ENCODE data around the gene SLIT3.

SLIT3 gene

DNA sequence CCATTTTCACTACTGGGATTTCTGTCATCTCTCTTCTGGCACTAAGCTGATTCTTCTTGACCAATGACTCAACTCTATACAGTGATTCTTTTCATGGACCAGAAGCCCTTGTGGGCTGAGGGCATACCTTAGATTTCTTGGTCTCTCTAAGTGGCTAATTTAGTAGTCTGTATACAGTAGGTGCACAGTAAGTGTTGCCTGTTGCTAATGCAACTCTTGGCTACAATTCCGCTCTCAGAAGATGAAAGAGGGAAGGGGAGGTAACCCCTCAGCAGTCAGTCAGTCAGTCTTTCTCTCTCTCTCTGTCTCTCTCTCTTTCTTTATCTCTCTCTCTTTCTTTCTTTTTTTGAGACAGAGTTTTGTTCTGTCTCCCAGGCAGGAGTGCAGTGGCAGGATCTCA is 606.6 kb downstream of the SLIT3 start:
- TF ChIP-seq ZNF544 (tag by site-specific recombination; IDR thresholded peaks at IDR 0.05) = no peak
- peak; percentile 55; the same call in 1 of the 2 replicates for TF ChIP-seq ZNF596 (tag by site-specific recombination; IDR thresholded peaks at IDR 0.05)
- TF ChIP-seq ZNF138 (tag by site-specific recombination; IDR thresholded peaks at IDR 0.05; ENCODE audit: borderline replicate concordance) = no peak
- TF ChIP-seq, protein P1, sequence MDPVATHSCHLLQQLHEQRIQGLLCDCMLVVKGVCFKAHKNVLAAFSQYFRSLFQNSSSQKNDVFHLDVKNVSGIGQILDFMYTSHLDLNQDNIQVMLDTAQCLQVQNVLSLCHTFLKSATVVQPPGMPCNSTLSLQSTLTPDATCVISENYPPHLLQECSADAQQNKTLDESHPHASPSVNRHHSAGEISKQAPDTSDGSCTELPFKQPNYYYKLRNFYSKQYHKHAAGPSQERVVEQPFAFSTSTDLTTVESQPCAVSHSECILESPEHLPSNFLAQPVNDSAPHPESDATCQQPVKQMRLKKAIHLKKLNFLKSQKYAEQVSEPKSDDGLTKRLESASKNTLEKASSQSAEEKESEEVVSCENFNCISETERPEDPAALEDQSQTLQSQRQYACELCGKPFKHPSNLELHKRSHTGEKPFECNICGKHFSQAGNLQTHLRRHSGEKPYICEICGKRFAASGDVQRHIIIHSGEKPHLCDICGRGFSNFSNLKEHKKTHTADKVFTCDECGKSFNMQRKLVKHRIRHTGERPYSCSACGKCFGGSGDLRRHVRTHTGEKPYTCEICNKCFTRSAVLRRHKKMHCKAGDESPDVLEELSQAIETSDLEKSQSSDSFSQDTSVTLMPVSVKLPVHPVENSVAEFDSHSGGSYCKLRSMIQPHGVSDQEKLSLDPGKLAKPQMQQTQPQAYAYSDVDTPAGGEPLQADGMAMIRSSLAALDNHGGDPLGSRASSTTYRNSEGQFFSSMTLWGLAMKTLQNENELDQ (tag by site-specific recombination; IDR thresholded peaks at IDR 0.05; ENCODE audit: low read depth) = no peak
- TF ChIP-seq ZNF175 (tag by site-specific recombination; IDR thresholded peaks at IDR 0.05) = no peak
- TF ChIP-seq ZNF654 (tag by site-specific recombination; IDR thresholded peaks at IDR 0.05; ENCODE audit: low read depth) = no peak
- TF ChIP-seq ZNF561 (tag by site-specific recombination; IDR thresholded peaks at IDR 0.05; ENCODE audit: borderline replicate concordance) = no peak
- no peak for TF ChIP-seq ZNF133 (tag by site-specific recombination; IDR thresholded peaks at IDR 0.05)
- no peak for TF ChIP-seq OVOL3 (tag by site-specific recombination; IDR thresholded peaks at IDR 0.05)
- TF ChIP-seq ZNF140 (tag by site-specific recombination; IDR thresholded peaks at IDR 0.05) = peak; percentile 58; the same call in 1 of the 2 replicates
- ChIA-PET POLR2A (no interaction called here), CTCF (interaction anchor here (0.7 to 1.3 kb wide), 2 partner anchors 12 to 14 kb away, joined by 4 read pairs; no protein-coding TSS in a partner anchor)
- Histone ChIP-seq H3K9me3 (ENCODE audit: control insufficient read depth, insufficient read depth, low read depth, low read length) (no peaks in the 10 kb centered on the region), H3K4me1 (ENCODE audit: control insufficient read depth, insufficient read depth, low read length) (no peaks in the 10 kb centered on the region), H3K27ac (ENCODE audit: extremely low read depth, low read depth, low read length) (no peak overlapping the region), H3K4me3 (ENCODE audit: low read depth, low read length) (no peak overlapping the region), H3K36me3 (ENCODE audit: control insufficient read depth in 2 of 2, insufficient read depth in 1 of 2, low read length in 2 of 2) (no peaks in the 10 kb centered on the region)

DNA sequence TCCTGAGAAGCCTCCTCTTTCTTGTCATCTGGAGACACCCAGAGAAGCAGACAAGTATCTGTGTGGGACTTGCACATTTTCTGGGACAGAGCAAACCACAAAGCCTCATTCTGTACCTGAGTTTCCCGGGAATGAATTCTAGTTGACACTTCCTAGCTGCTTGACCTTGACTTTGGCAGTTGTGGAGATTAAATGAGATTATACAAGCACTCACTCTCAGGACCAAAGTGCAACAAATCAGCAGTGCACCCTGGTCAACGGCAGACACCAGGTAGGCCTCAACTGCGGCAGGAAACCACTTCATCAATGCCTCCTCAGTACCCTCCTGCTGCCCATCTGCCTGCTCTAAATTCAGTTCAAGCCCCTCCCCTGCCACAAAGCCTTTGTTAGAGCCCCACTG is 607.1 kb downstream of the SLIT3 start:
- TF ChIP-seq, protein P2, sequence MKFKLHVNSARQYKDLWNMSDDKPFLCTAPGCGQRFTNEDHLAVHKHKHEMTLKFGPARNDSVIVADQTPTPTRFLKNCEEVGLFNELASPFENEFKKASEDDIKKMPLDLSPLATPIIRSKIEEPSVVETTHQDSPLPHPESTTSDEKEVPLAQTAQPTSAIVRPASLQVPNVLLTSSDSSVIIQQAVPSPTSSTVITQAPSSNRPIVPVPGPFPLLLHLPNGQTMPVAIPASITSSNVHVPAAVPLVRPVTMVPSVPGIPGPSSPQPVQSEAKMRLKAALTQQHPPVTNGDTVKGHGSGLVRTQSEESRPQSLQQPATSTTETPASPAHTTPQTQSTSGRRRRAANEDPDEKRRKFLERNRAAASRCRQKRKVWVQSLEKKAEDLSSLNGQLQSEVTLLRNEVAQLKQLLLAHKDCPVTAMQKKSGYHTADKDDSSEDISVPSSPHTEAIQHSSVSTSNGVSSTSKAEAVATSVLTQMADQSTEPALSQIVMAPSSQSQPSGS (tag by site-specific recombination; IDR thresholded peaks at IDR 0.05; ENCODE audit: low read depth) = no peak
- TF ChIP-seq MZF1 (tag by site-specific recombination; IDR thresholded peaks at IDR 0.05; ENCODE audit: borderline replicate concordance) = no peak
- TF ChIP-seq, protein P3, sequence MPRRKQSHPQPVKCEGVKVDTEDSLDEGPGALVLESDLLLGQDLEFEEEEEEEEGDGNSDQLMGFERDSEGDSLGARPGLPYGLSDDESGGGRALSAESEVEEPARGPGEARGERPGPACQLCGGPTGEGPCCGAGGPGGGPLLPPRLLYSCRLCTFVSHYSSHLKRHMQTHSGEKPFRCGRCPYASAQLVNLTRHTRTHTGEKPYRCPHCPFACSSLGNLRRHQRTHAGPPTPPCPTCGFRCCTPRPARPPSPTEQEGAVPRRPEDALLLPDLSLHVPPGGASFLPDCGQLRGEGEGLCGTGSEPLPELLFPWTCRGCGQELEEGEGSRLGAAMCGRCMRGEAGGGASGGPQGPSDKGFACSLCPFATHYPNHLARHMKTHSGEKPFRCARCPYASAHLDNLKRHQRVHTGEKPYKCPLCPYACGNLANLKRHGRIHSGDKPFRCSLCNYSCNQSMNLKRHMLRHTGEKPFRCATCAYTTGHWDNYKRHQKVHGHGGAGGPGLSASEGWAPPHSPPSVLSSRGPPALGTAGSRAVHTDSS (tag by site-specific recombination; IDR thresholded peaks at IDR 0.05) = no peak
- TF ChIP-seq SP2 (tag by site-specific recombination; IDR thresholded peaks at IDR 0.05) = no peak
- no peak for TF ChIP-seq ZNF747 (tag by site-specific recombination; IDR thresholded peaks at IDR 0.05)
- TF ChIP-seq, protein P4, sequence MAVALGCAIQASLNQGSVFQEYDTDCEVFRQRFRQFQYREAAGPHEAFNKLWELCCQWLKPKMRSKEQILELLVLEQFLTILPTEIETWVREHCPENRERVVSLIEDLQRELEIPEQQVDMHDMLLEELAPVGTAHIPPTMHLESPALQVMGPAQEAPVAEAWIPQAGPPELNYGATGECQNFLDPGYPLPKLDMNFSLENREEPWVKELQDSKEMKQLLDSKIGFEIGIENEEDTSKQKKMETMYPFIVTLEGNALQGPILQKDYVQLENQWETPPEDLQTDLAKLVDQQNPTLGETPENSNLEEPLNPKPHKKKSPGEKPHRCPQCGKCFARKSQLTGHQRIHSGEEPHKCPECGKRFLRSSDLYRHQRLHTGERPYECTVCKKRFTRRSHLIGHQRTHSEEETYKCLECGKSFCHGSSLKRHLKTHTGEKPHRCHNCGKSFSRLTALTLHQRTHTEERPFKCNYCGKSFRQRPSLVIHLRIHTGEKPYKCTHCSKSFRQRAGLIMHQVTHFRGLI (tag by site-specific recombination; IDR thresholded peaks at IDR 0.05) = no peak
- no peak for TF ChIP-seq ZNF560 (tag by site-specific recombination; IDR thresholded peaks at IDR 0.05; ENCODE audit: borderline replicate concordance)
- TF ChIP-seq ZNF292 (tag by site-specific recombination; IDR thresholded peaks at IDR 0.05; ENCODE audit: borderline replicate concordance, low read depth) = no peak
- Histone ChIP-seq H3K9me3 (ENCODE audit: control insufficient read depth, insufficient read depth, low read depth, low read length) (no peaks in the 10 kb centered on the region), H3K4me1 (ENCODE audit: control insufficient read depth, insufficient read depth, low read length) (no peaks in the 10 kb centered on the region), H3K27ac (ENCODE audit: extremely low read depth, low read depth, low read length) (no peak overlapping the region), H3K36me3 (ENCODE audit: control insufficient read depth in 2 of 2, insufficient read depth in 1 of 2, low read length in 2 of 2) (no peaks in the 10 kb centered on the region), H3K4me3 (ENCODE audit: low read depth, low read length) (no peak overlapping the region)
- ChIA-PET POLR2A (no interaction called here), CTCF (interaction anchor here (0.7 to 1.3 kb wide), 2 partner anchors 12 to 14 kb away, joined by 4 read pairs; no protein-coding TSS in a partner anchor)
